ENCODE data around the gene KNTC1.

The KNTC1 gene

GRCh38 chr12:122661246-122661645, 134.2 kb downstream of the KNTC1 start:
- no peak for DNase-seq

GRCh38 chr12:122661938-122662337, 134.9 kb downstream of the KNTC1 start:
- DNase-seq: no peak

GRCh38 chr12:122665349-122665748, 138.3 kb downstream of the KNTC1 start:
- no peak for DNase-seq

- DNase-seq: no peak
Observed at GRCh38 chr12:122665759-122666158, 138.7 kb downstream of the KNTC1 start.

- no peak for DNase-seq
Observed at GRCh38 chr12:122668268-122668667, 141.2 kb downstream of the KNTC1 start.

GRCh38 chr12:122669397-122670070, 142.5 kb downstream of the KNTC1 start:
- peak; percentile 73 for DNase-seq

GRCh38 chr12:122672515-122672914, 145.5 kb downstream of the KNTC1 start:
- no peak for DNase-seq
